HCT116 (cell line): Measurements from ENCODE around the gene EPS15. TPM values are rescaled to one million over a fixed set of nuclear protein-coding genes. Genes with fewer than 3 reads are reported as not detected.

ENCODE experiments used
- ATAC-seq: fragments of 200-7000 bp; cut with Tn5 transposase; 2 replicates; pipeline ENCODE4 v1.9.1; 2020; ENCODE audit warnings: mild to moderate bottlenecking, moderate library complexity
- BruUV-seq: library from RNA; stranded (reverse); fragments of 400-500 nt; replicated peaks from 2 replicates; lab custom pipeline; 2021; lab: Mats Ljungman, UMichigan
- CTCF ChIA-PET: fragments of 300-600 bp; sonication (Branson Sonifier 250); formaldehyde crosslinking; loops from one replicate; lab custom pipeline; 2021; ENCODE audit warnings: antibody characterized with exemption; lab: Charles Lee
- POLR2A ChIA-PET: fragments of 300-600, 350-600 bp; sonication (Branson Sonifier 250); formaldehyde crosslinking; loops from one replicate; lab custom pipeline; 2021; ENCODE audit warnings: antibody characterized with exemption; lab: Charles Lee
- RAD21 ChIA-PET, 2 experiments: fragments of 300-600 bp; sonication (Branson Sonifier 250); formaldehyde crosslinking; loops; one replicate each; lab custom pipeline; 2023; ENCODE audit warnings: low total read pairs in 2 of 2; ENCODE audit not compliant: uncharacterized antibody in 2 of 2, unreplicated experiment in 2 of 2, low non-redundant PET in 1 of 2; lab: Charles Lee
- DNase-seq: peaks from one replicate; pipeline ENCODE4 v3.0.0-alpha.2; 2010; ENCODE audit warnings: low read depth, low spot score
- H2AFZ ChIP-seq: fragments of 200-600 bp; shearing (Covaris generic), sonication (generic); 2 replicates; pipeline ENCODE4 v1.6.1; 2017; ENCODE audit warnings: low read depth, mixed run types, mixed read lengths, antibody characterized with exemption, low read length; ENCODE audit not compliant: poor library complexity, severe bottlenecking
- H3K27ac ChIP-seq: 2 replicates; pipeline ENCODE4 v1.5.1; 2012; ENCODE audit warnings: low read depth, low read length
- H3K27me3 ChIP-seq: fragments of 200-600 bp; sonication (generic); 2 replicates; pipeline ENCODE4 v1.6.1; 2016; ENCODE audit warnings: mixed run types, low read length, mixed read lengths; ENCODE audit not compliant: insufficient read depth
- H3K36me3 ChIP-seq, 2 experiments: fragments of 200-500 bp in 1 of 2; fragments of 200-600 bp in 1 of 2; sonication (Bioruptor generic) in 1 of 2; sonication (generic) in 1 of 2; 2 replicates each; pipeline versions ENCODE4 v1.5.1 to v1.6.1; 2014 to 2016; ENCODE audit warnings: low read length in 2 of 2, inconsistent platforms in 1 of 2, mixed read lengths in 1 of 2, mixed run types in 1 of 2; ENCODE audit not compliant: insufficient read depth in 2 of 2, control insufficient read depth in 1 of 2
- H3K4me1 ChIP-seq, 2 experiments: fragments of 200-600 bp in 1 of 2; sonication (generic) in 1 of 2; 2 replicates each; pipeline versions ENCODE4 v1.5.1 to v1.6.1; 2012 to 2017; ENCODE audit warnings: low read length in 2 of 2, inconsistent platforms in 1 of 2, mild to moderate bottlenecking in 1 of 2, mixed read lengths in 1 of 2, mixed run types in 1 of 2, moderate library complexity in 1 of 2; ENCODE audit not compliant: insufficient read depth in 2 of 2, control insufficient read depth in 1 of 2
- H3K4me2 ChIP-seq: fragments of 200-600 bp; sonication (generic); 2 replicates; pipeline ENCODE4 v1.6.1; 2017; ENCODE audit warnings: mixed run types, low read length, mixed read lengths
- H3K4me3 ChIP-seq, 2 experiments: fragments of 200-600 bp in 1 of 2; sonication (generic) in 1 of 2; replicated peaks in 1 of 2; 2 replicates each; pipeline ENCODE4 v1.5.1; 2011 to 2016; ENCODE audit warnings: low read length in 2 of 2, control low read depth in 1 of 2, low read depth in 1 of 2, mild to moderate bottlenecking in 1 of 2, mixed read lengths in 1 of 2, mixed run types in 1 of 2
- H3K79me2 ChIP-seq: fragments of 200-600 bp; sonication (generic); 2 replicates; pipeline ENCODE4 v1.6.1; 2017; ENCODE audit warnings: mild to moderate bottlenecking, mixed run types, low read length, moderate library complexity, mixed read lengths; ENCODE audit not compliant: insufficient read depth
- H3K9ac ChIP-seq: fragments of 200-600 bp; sonication (generic); 2 replicates; pipeline ENCODE4 v1.6.1; 2016; ENCODE audit warnings: low read length, mixed read lengths
- H3K9me2 ChIP-seq: fragments of 200-600 bp; sonication (generic), shearing (Covaris generic); 2 replicates; pipeline ENCODE4 v1.6.1; 2017; ENCODE audit warnings: mixed run types, mild to moderate bottlenecking, moderate library complexity; ENCODE audit not compliant: insufficient read depth
- H3K9me3 ChIP-seq, 2 experiments: fragments of 200-500 bp in 1 of 2; fragments of 200-600 bp in 1 of 2; sonication (Bioruptor generic) in 1 of 2; sonication (generic) in 1 of 2; 2 replicates each; pipeline ENCODE4 v1.6.1; 2014 to 2017; ENCODE audit warnings: low read length in 2 of 2, mixed read lengths in 2 of 2, inconsistent platforms in 1 of 2, low read depth in 1 of 2, mild to moderate bottlenecking in 1 of 2, mixed run types in 1 of 2, moderate library complexity in 1 of 2; ENCODE audit not compliant: control insufficient read depth in 1 of 2, insufficient read depth in 1 of 2
- H4K20me1 ChIP-seq: fragments of 200-600 bp; sonication (generic), shearing (Covaris generic); 2 replicates; pipeline ENCODE4 v1.6.1; 2017; ENCODE audit warnings: mixed run types, mild to moderate bottlenecking, moderate library complexity; ENCODE audit not compliant: insufficient read depth
- CBX3 ChIP-seq: IDR thresholded peaks from 2 replicates; pipeline ENCODE4 v1.6.1; 2012; ENCODE audit warnings: low read depth
- CEBPB ChIP-seq: IDR thresholded peaks from 2 replicates; pipeline ENCODE4 v1.6.1; 2012; ENCODE audit warnings: low read depth
- CTCF ChIP-seq, 3 experiments: fragments of 200-600 bp in 1 of 3; sonication (generic) in 1 of 3; IDR thresholded peaks in 2 of 3; conservative IDR thresholded peaks in 1 of 3; 2 replicates each; pipeline ENCODE4 v1.5.1; 2012 to 2017; ENCODE audit warnings: low read depth in 2 of 3, low read length in 2 of 3, antibody characterized with exemption in 1 of 3, borderline replicate concordance in 1 of 3, control low read depth in 1 of 3, mild to moderate bottlenecking in 1 of 3, mixed read lengths in 1 of 3, mixed run types in 1 of 3, moderate library complexity in 1 of 3; ENCODE audit not compliant: insufficient read depth in 1 of 3
- EGR1 ChIP-seq: IDR thresholded peaks from 2 replicates; pipeline ENCODE4 v1.6.1; 2012; ENCODE audit warnings: low read depth
- EZH2 ChIP-seq: fragments of 200-600 bp; sonication (generic); IDR thresholded peaks from 2 replicates; pipeline ENCODE4 v1.6.1; 2017; ENCODE audit warnings: antibody characterized with exemption, mixed run types
- EZH2phosphoT487 ChIP-seq: fragments of 200-600 bp; IDR thresholded peaks from 2 replicates; pipeline ENCODE4 v1.6.1; 2018; ENCODE audit warnings: antibody characterized with exemption, borderline replicate concordance
- FOSL1 ChIP-seq: IDR thresholded peaks from 2 replicates; pipeline ENCODE4 v1.6.1; 2012; ENCODE audit warnings: low read depth
- JUND ChIP-seq: IDR thresholded peaks from 2 replicates; pipeline ENCODE4 v1.6.1; 2012
- MAX ChIP-seq: IDR thresholded peaks from 2 replicates; pipeline ENCODE4 v1.6.1; 2012
- POLR2A ChIP-seq: IDR thresholded peaks from 2 replicates; pipeline ENCODE4 v1.7.0; 2011; ENCODE audit warnings: borderline replicate concordance; ENCODE audit not compliant: insufficient read depth, insufficient read length; ENCODE audit errors: extremely low read depth
- POLR2AphosphoS5 ChIP-seq: IDR thresholded peaks from 2 replicates; pipeline ENCODE4 v1.6.1; 2011; ENCODE audit warnings: mild to moderate bottlenecking, low read depth, low read length, moderate library complexity
- RAD21 ChIP-seq: IDR thresholded peaks from 2 replicates; pipeline ENCODE4 v1.6.1; 2012; ENCODE audit warnings: low read depth, mild to moderate bottlenecking
- REST ChIP-seq: IDR thresholded peaks from 2 replicates; pipeline ENCODE4 v1.6.1; 2012; ENCODE audit warnings: low read depth
- SP1 ChIP-seq: IDR thresholded peaks from 2 replicates; pipeline ENCODE4 v1.6.1; 2012; ENCODE audit warnings: low read depth
- SRF ChIP-seq: IDR thresholded peaks from 2 replicates; pipeline ENCODE4 v1.6.1; 2012; ENCODE audit warnings: low read depth
- TCF7L2 ChIP-seq: IDR thresholded peaks from 2 replicates; pipeline ENCODE4 v1.7.0; 2011; ENCODE audit warnings: borderline replicate concordance, inconsistent platforms; ENCODE audit not compliant: insufficient read depth, insufficient read length; ENCODE audit errors: extremely low read depth
- YY1 ChIP-seq: IDR thresholded peaks from 2 replicates; pipeline ENCODE4 v1.6.1; 2011; ENCODE audit warnings: low read length, low read depth, moderate library complexity, mild to moderate bottlenecking; ENCODE audit not compliant: insufficient replicate concordance; ENCODE audit errors: extremely low read depth
- ZBTB33 ChIP-seq: IDR thresholded peaks from 2 replicates; pipeline ENCODE4 v1.6.1; 2011; ENCODE audit warnings: mild to moderate bottlenecking, low read length, moderate library complexity; ENCODE audit not compliant: insufficient replicate concordance; ENCODE audit errors: extremely low read depth
- ZNF274 ChIP-seq: fragments of 200-500 bp; sonication (Bioruptor generic); IDR thresholded peaks from 2 replicates; pipeline ENCODE4 v1.6.1; 2014; ENCODE audit warnings: mild to moderate bottlenecking, low read depth, low read length, inconsistent platforms
- intact Hi-C: fragments of 100-400 bp; cut with micrococcal nuclease; formaldehyde crosslinking; loops from 2 replicates; pipeline ENCODE4 v1.10.0; 2022
- total RNA-seq: library from RNA; stranded (reverse); gene quantifications from one replicate; pipeline ENCODE4 v1.2.1, GENCODE V29; 2021; ENCODE audit not compliant: unreplicated experiment

The EPS15 gene
- total RNA-seq, 1 experiment from 2014 or later: 41.2 TPM

- CTCF ChIA-PET: no interaction called here
- intact Hi-C loops: no loop called here
- RAD21 ChIA-PET: no interaction called here
- Histone ChIP-seq H3K9me3 (no peaks in the 10 kb centered on the region), H3K4me1 (peaks cover 14 to 28% of the 10 kb centered on the region in 2 experiments), H3K9me2 (no peaks in the 10 kb centered on the region), H3K27ac (no peak overlapping the region), H3K36me3 (no peaks in the 10 kb centered on the region), H3K4me3 (no peak overlapping the region), H2AFZ (no peak overlapping the region), H3K79me2 (no peaks in the 10 kb centered on the region), H3K9ac (no peak overlapping the region), H3K27me3 (no peaks in the 10 kb centered on the region), H3K4me2 (no peak overlapping the region), H4K20me1 (no peaks in the 10 kb centered on the region)
- TF ChIP-seq CTCF (IDR thresholded peaks at IDR 0.05 in 2 of 3, conservative IDR thresholded peaks at IDR 0.05 in 1 of 3; ENCODE audit: borderline replicate concordance in 1 of 3, insufficient read depth in 1 of 3, low read depth in 2 of 3, low read length in 2 of 3) (no peak), YY1 (no peak), EGR1 (no peak), CEBPB (no peak), CBX3 (no peak), SP1 (no peak), MAX (no peak), FOSL1 (no peak), ZBTB33 (no peak), SRF (no peak), POLR2A (no peak), RAD21 (no peak), POLR2AphosphoS5 (no peak), REST (no peak), EZH2phosphoT487 (no peak), TCF7L2 (no peak), ZNF274 (no peak), JUND (no peak), EZH2 (no peak)
- BruUV-seq: no TSS peak
- ATAC-seq (no peak), DNase-seq (no peak)
- POLR2A ChIA-PET: no interaction called here
Observed at GRCh38 chr1:51310871-51311613, 208.0 kb downstream of the EPS15 start.
